ENCODE results near the gene ZFC3H1.

Gene ZFC3H1

DNA sequence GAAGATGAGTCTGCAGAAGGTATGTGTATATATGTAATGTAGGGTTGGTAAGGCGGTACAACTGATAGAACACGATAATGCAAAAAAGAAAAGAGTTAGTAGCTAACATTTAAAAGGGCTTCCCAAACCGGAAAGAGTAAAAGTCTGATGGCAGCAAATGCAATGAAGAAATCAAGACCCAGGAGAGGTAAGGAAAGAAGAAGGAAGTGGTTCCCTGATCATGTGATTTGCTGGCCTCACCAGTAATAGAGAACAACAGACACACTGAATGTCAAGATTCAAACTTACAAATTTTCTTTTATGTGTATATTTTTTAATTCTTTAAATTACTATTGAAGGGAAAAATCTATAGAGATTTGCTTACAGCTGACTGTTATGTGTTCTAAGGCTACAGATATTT is 18.4 kb downstream of the ZFC3H1 start:
- Histone ChIP-seq H3K27me3 (ENCODE audit: insufficient read depth, low read length, poor library complexity, severe bottlenecking) (no peaks in the 10 kb centered on the region), H3K9me3 (ENCODE audit: insufficient read depth, low read depth, low read length) (no peaks in the 10 kb centered on the region), H3K36me3 (ENCODE audit: insufficient read depth, low read length) (peaks cover 62% of the 10 kb centered on the region), H3K9ac (ENCODE audit: low read depth, low read length, poor library complexity, severe bottlenecking) (no peak overlapping the region), H3K4me1 (ENCODE audit: insufficient read depth, low read length, poor library complexity, severe bottlenecking) (no peaks in the 10 kb centered on the region), H3F3A (ENCODE audit: low read depth) (no peaks in the 10 kb centered on the region), H2AFZ (ENCODE audit: low read length) (no peak overlapping the region), H3K79me2 (ENCODE audit: insufficient read depth, low read length) (peaks cover 19% of the 10 kb centered on the region; the same call in 1 of the 2 replicates), H3K4me2 (ENCODE audit: low read depth, low read length, poor library complexity, severe bottlenecking) (no peak overlapping the region), H3K4me3 (ENCODE audit: low read length, poor library complexity, severe bottlenecking) (no peak overlapping the region), H4K20me1 (ENCODE audit: insufficient read depth, low read length, poor library complexity, severe bottlenecking) (peaks cover 13% of the 10 kb centered on the region), H3K9me2 (replicated peaks; ENCODE audit: low read depth, low read length) (no peaks in the 10 kb centered on the region)
- TF ChIP-seq EZH2phosphoT487 (IDR thresholded peaks at IDR 0.05; ENCODE audit: borderline replicate concordance), result no peak
- TF ChIP-seq, protein P1, sequence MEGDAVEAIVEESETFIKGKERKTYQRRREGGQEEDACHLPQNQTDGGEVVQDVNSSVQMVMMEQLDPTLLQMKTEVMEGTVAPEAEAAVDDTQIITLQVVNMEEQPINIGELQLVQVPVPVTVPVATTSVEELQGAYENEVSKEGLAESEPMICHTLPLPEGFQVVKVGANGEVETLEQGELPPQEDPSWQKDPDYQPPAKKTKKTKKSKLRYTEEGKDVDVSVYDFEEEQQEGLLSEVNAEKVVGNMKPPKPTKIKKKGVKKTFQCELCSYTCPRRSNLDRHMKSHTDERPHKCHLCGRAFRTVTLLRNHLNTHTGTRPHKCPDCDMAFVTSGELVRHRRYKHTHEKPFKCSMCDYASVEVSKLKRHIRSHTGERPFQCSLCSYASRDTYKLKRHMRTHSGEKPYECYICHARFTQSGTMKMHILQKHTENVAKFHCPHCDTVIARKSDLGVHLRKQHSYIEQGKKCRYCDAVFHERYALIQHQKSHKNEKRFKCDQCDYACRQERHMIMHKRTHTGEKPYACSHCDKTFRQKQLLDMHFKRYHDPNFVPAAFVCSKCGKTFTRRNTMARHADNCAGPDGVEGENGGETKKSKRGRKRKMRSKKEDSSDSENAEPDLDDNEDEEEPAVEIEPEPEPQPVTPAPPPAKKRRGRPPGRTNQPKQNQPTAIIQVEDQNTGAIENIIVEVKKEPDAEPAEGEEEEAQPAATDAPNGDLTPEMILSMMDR (conservative IDR thresholded peaks at IDR 0.05; ENCODE audit: low read length), result no peak

DNA sequence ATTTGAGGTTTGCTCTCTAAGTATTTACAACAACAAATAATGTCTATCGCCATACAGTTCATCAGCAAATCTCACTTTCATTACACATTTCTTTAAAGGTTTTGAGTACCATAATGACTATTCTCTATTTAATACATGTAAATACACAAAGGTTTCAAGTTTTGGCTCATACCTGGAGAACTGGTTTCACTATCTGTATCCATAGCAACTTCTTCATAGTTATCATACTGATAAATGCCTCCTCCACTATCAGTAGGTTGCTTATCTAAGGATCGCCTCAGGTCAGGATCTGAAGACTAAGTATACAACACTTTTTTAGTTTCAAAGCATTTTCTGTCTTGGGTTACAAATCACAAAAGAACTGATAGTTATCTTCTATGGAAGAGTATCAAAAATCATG is 21.4 kb downstream of the ZFC3H1 start:
- Histone ChIP-seq H3K36me3 (ENCODE audit: insufficient read depth, low read length) (peaks cover 80% of the 10 kb centered on the region), H3F3A (ENCODE audit: low read depth) (no peaks in the 10 kb centered on the region), H4K20me1 (ENCODE audit: insufficient read depth, low read length, poor library complexity, severe bottlenecking) (peaks cover 12% of the 10 kb centered on the region)

DNA sequence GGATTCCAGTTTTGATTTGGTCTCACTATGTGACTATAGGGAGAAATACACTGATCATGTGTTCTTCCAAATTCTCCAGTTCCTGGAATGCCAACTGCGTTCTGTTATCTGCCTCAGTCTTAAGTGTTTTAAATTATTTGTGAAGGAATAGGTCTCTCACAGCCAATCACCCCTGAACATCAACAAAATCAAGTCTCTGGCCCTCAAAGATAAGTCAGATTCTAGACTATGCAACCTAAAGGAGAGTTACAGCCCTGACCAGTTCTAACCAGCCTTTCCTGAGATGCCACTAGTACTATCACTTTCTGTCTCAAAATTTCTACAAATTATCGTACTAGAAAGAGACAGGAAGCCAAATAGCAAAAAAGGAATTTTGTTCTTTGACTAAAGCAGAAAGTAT is 22.3 kb downstream of the ZFC3H1 start:
- no peak overlapping the region for H3K4me3 ChIP-seq (ENCODE audit: low read length, poor library complexity, severe bottlenecking)
- no peak overlapping the region for H2AFZ ChIP-seq (ENCODE audit: low read length)
- H4K20me1 ChIP-seq (ENCODE audit: insufficient read depth, low read length, poor library complexity, severe bottlenecking), result peaks cover 16% of the 10 kb centered on the region
- H3K4me1 ChIP-seq (ENCODE audit: insufficient read depth, low read length, poor library complexity, severe bottlenecking), result no peaks in the 10 kb centered on the region
- no peaks in the 10 kb centered on the region for H3K79me2 ChIP-seq (ENCODE audit: insufficient read depth, low read length)
- no peaks in the 10 kb centered on the region for H3F3A ChIP-seq (ENCODE audit: low read depth)
- H3K4me2 ChIP-seq (ENCODE audit: low read depth, low read length, poor library complexity, severe bottlenecking), result no peak overlapping the region
- no peak overlapping the region for H3K9ac ChIP-seq (ENCODE audit: low read depth, low read length, poor library complexity, severe bottlenecking)
- TF ChIP-seq, protein P1 (conservative IDR thresholded peaks at IDR 0.05; ENCODE audit: low read length), result no peak
- no peak for TF ChIP-seq EZH2phosphoT487 (IDR thresholded peaks at IDR 0.05; ENCODE audit: borderline replicate concordance)
- no peaks in the 10 kb centered on the region for H3K9me3 ChIP-seq (ENCODE audit: insufficient read depth, low read depth, low read length)
- H3K27me3 ChIP-seq (ENCODE audit: insufficient read depth, low read length, poor library complexity, severe bottlenecking), result no peaks in the 10 kb centered on the region
- H3K36me3 ChIP-seq (ENCODE audit: insufficient read depth, low read length), result peaks cover 78% of the 10 kb centered on the region
- H3K9me2 ChIP-seq (replicated peaks; ENCODE audit: low read depth, low read length), result no peaks in the 10 kb centered on the region

More for the DNA sequence above, 21.4 kb downstream of the ZFC3H1 start:
- H3K79me2 ChIP-seq (ENCODE audit: insufficient read depth, low read length), result peaks cover 6% of the 10 kb centered on the region; the same call in 1 of the 2 replicates
- no peaks in the 10 kb centered on the region for H3K4me1 ChIP-seq (ENCODE audit: insufficient read depth, low read length, poor library complexity, severe bottlenecking)
- no peak overlapping the region for H3K4me2 ChIP-seq (ENCODE audit: low read depth, low read length, poor library complexity, severe bottlenecking)
- H3K4me3 ChIP-seq (ENCODE audit: low read length, poor library complexity, severe bottlenecking), result no peak overlapping the region
- H2AFZ ChIP-seq (ENCODE audit: low read length), result no peak overlapping the region
- H3K9me2 ChIP-seq (replicated peaks; ENCODE audit: low read depth, low read length), result no peaks in the 10 kb centered on the region
- TF ChIP-seq, protein P1 (conservative IDR thresholded peaks at IDR 0.05; ENCODE audit: low read length), result no peak
- no peak for TF ChIP-seq EZH2phosphoT487 (IDR thresholded peaks at IDR 0.05; ENCODE audit: borderline replicate concordance)
- no peak overlapping the region for H3K9ac ChIP-seq (ENCODE audit: low read depth, low read length, poor library complexity, severe bottlenecking)
- no peaks in the 10 kb centered on the region for H3K9me3 ChIP-seq (ENCODE audit: insufficient read depth, low read depth, low read length)
- no peaks in the 10 kb centered on the region for H3K27me3 ChIP-seq (ENCODE audit: insufficient read depth, low read length, poor library complexity, severe bottlenecking)
